HG02884 (cell line): ENCODE data around the gene TMEM131.
"Not testable (repeated sequence)": the region's sequence is repeated elsewhere in the genome, so short reads cannot be mapped to it uniquely, and the experiment has no call there.

Source experiments
- ATAC-seq: cut with Tn5 transposase; IDR thresholded peaks from one replicate; pipeline ENCODE4 v1.9.1; 2021; ENCODE audit warnings: mild to moderate bottlenecking, moderate library complexity; ENCODE audit not compliant: unreplicated experiment

The TMEM131 gene

DNA sequence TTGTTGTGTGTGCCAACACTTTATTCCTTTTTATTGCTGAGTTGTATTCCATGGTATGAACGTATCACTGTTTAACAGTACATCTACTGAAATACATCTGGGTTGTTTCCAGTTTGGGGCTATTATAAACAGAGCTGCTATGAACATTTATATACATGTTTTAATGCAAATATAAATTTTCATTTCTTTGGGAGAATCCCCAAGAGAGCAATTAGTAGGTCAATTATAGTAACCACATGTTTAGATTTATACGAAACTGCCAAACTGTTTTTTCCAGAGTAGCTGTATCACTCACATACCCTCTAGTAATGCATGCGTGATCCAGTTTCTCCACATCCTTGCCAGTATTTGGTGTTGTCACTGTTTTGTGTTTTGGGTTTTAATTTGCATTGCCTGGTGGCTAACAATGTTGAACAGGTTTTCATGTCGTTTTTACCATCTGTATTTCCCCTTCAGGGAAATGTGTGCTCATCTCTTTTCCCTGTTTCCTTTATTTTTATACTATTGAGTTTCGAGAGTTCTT lies 81.0 kb downstream of the TMEM131 start:
- no peak for ATAC-seq

DNA sequence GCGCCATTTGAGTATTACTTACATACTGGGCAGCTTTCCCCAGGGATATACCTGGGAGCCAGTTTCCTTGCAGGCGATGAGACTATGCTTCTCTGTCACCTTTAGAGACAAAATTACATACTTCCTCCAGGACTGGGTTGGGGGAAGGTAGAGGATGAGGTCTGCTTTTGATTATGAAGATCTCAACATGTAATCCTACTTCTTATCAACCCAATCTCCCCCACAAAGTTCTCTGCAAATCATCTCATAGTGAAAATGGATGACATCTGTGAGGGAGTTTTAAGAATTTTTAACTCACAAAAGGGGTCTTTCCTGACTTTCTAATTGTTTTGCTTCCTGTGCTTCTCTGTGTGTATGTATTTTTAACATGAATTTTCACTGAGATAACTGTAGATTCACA lies 81.9 kb downstream of the TMEM131 start:
- ATAC-seq: no peak

DNA sequence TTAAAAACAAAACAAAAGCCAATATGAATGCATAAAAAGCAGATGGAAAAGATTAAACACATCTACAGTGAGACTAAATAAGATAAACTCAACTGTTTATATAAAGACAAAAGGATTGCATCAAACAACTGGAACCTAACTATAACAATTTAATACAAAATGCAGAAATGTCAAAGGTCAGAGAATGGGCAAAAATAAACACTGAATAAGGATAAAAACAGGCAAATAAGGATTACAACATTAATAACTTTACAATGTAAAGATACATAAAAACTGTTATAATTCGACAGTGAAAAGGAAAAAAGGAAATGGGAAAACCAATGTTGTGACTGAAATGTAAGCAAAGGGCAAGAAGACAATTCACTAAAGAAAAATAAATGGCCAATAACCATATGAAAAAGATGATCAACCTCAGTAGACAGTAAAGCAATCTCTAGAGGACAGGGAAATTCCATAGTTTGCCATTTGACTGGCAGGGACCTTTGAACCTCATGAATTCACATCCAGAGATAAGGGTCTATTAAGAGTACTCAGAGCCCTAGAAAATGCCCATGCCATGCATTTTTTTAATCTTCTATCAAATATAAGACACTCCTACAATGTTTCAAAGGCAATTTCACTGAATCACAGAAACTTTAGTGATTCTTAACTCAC lies 83.7 kb downstream of the TMEM131 start:
- ATAC-seq: no peak

DNA sequence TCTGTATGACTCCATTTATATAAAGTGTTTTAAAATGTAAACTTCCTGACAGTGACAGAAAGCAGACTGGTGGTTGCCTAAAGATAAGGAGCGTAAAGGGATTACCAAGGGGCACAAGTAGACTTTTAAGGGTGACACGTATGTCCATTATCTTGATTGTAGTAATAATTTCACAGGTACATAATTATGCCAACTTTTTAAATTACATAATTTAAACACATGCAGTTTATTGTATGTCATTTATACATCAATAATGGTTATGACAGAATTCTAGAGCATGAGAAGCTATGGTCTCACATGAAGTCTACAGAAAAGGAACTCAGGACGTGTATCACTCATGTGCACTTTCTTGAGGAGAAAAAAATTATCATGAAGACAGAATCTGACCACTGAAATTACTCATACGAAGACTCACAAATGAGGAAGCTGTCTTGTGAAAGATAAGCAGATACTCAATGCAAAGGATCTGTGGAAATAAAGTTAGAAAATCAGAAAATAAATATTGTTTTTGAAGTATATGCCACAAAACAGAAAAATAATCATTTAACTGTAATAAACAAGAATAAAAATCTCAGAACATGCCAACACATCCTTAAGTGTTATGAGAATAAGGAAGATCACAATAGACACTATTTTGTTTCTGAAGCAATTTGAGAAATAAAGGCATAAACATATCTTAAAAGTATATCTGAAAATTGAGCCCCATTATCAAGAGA lies 84.4 kb downstream of the TMEM131 start:
- ATAC-seq: no peak

DNA sequence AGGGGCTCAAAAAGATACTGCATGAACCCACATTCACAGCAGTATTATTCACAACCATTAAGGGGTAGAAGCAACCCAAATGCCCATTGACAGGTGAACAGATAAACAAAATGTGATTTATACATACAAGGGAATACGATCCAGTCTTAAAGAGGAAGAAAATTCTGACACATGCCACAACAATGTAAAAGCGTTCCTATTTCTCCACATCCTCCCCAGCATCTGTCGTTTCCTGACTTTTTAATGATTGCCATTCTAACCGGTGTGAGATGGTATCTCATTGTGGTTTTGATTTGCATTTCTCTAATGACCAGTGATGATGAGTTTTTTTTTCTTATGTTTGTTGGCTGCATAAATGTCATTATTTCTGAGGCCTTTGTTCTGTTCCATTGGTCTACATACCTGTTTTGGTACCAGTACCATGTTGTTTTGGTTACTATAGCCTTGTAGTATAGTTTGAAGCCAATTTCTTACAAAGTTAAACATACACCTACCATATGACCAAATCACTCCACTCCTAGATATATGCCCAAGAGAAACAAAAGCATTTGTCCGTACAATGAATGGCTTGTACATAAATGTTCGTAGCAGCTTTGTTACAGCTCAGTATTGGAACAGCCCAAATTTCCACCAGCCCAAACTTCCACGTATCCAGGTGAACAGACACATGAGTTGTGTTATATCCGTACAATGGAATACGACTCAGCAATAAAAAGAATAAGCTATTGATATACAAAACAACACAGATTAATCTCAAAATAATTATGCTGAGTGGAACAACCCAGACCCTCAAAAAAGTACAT lies 85.1 kb downstream of the TMEM131 start:
- no peak for ATAC-seq

DNA sequence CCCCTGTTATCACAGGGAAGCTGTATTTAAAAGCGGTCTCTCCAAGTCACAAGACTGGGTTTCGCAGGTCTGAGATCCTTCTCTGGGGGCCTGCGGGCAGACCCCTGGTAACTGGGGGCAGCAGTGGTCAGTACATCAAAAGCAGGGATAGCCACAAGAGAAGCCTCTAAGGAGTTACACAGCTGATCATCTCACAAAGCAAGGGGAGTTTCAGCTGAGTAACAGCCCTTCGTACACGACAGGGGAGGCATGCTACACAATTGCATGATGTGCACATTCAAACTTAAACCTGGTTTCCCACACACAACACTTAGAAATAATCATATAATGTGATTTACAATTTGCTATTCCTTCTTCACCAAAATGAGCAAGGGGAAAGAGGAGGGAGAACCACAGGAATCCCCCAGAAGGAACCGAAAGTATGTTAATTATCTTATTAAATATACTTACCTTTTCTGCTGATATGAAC lies 87.5 kb downstream of the TMEM131 start:
- ATAC-seq: peak; percentile 46

DNA sequence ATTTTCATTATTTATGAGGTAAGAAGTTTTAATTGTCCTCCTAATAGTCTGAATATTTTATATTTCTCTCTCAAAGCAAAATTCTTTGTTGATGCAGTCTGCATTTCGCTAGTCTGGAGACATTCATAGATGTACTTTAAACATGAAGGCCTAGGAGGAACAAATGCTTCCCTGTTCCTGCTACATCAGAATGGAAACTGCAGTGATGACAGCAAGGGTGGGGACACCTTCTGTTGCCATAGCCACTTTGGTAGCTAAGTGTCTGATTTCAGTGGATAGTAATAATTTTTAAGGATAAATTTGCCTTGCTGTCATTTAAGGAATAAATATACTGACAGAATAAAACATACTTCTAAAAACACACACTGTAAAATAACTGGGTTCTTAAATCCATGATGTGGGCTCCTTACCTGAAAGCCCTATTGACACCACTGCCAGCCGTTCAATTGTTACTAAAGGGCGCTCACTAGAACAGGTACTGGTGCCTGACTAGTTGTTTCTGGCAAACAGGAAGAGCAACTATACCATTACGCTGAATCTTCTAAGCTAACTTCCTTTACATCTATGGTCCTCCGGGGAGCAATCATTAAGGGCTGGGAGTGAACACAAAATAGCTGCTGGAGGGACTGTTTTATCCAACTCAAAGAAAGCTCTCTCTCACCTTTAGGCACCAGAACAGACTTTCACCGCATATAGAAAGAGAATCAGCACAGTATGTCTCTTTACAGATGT lies 88.2 kb downstream of the TMEM131 start:
- ATAC-seq: no peak

DNA sequence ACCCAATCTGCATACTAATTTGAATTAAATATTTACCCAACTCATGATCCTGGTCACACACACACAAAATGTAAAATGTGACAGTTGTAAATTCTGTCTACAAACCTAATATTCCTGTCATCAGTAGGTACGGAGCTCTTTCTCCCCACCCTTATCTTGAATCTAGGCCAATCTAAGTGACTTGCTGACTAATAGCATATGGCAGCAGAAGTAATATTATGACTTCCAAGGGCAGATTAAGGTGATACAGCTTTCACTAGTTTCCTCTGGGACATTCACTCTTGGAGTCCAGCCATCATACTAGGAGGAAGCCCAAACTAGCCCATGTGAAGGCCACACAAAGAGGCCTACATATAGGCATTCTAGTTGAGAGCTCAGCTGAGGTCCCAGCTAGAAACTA lies 89.4 kb downstream of the TMEM131 start:
- ATAC-seq: no peak

DNA sequence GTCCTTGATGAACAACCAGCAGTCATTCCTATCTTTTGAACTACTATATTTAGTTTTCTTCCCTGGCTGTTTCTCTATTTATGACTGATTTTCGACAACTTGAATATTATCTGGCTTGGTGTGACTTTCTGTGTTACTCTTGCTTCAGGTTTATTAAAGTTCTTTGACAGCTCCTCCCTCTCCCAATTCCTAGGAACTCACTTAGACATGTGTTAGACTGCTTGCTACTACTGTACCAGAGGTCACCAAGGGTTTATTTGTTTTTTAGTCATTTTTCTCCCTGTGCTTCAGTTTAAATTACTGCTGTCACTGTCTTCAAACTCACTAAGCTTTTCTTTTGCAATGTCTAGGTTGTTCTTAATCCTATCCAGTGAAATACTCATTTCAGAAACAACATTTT lies 90.5 kb downstream of the TMEM131 start:
- ATAC-seq: no peak

DNA sequence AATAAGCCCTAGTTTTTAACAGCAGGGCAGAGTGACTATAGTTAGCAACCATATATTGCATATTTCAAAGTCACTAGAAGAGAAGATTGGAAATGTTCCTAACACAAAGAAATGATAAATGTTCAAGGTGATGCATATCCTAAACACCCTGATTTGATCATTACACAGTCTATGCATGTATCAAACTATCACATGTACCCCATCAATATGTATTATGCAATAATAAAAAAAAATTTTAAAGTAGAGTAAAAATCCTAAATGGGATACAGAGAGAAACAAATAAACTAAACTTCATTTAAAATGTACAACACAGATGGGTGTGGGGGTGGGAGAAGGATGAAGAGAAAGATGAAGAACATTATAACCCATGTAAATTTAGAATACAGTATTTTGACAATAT lies 93.9 kb downstream of the TMEM131 start:
- ATAC-seq: no peak

DNA sequence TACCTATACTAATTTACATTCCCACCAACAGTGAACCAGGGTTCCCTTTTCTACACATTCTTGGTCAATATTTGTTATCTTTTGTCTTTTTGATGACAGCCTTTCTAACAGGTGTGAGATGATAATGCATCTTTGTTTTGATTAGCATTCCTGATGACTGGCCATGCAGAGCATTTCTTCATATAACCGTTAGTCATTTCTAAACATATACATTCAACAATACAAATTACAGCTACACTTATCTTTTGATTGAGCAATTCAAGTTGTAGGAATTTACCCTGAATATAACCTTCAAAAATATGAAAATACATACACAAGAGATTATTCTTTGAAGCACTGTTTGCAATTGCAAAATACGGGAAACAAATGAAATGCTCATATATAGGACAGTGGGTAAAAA lies 94.9 kb downstream of the TMEM131 start:
- no peak for ATAC-seq

DNA sequence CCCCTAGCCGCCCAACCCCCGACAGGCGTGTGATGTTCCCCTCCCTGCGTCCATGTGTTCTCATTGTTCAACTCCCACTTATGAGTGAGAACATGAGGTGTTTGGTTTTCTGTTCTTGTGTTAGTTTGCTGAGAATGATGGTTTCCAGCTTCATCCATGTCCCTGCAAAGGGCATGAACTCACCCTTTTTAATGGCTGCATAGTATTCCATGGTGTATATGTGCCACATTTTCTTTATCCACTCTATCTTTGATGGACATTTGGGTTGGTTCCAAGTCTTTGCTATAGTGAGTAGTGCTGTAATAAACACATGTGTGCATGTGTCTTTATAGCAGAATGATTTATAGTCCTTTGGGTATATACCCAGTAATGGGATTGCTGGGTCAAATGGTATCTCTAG lies 102.7 kb downstream of the TMEM131 start:
- ATAC-seq: not testable (repeated sequence)

DNA sequence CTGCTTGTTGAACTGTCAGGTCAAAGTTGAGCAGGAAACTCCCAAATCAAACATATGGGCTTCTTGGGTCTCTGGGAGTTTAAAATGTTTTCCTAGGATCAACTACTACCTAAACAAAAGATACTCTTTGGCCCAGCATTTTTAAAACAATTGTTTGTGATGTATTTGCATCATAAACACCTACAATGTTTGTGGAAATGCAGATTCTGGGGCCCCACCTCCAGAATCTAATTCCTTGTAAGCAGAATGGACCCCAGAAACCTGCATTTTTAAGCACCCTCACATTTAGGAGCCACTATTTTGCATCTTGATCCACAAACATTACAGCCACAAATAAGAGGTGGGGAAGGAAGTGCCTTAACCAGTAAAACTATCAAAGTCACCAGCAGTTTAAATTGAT lies 104.1 kb downstream of the TMEM131 start:
- no peak for ATAC-seq

DNA sequence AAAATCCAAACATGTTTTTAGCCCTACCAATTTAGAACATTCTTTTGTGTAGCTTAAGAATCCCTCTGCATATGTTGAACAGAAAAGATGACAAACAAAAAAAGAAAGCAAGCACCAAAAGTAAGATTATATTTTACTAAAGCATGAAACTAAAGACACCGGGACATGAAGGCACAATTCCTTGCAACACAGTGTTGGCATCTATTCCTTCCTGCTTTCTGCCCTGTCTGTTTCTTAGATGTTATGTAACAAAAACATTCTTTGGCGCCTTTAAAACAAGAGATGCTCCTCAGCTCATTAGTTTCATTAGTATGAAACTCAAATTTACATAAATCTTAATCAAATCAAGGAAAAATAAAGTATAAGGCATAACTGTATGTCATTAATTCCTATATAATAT lies 106.6 kb downstream of the TMEM131 start:
- ATAC-seq: no peak

DNA sequence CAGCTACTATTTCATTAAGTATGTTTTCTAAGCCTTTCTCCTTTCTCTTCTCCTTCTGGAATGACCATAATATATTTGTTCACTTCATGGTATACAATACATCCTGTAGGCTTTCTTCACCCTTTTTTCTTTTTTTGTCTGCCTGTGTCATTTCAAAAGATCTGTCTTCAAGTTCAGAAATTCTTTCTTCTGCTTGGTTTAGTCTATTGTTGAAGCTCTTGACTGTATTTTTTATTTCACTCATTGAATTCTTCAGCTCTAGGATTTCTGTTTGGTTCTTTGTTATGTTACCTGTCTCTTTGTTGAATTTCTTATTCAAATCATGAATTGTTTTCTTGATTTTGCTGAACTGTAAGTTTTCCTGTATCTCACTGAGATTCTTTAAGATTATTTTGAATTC lies 109.9 kb downstream of the TMEM131 start:
- no peak for ATAC-seq

DNA sequence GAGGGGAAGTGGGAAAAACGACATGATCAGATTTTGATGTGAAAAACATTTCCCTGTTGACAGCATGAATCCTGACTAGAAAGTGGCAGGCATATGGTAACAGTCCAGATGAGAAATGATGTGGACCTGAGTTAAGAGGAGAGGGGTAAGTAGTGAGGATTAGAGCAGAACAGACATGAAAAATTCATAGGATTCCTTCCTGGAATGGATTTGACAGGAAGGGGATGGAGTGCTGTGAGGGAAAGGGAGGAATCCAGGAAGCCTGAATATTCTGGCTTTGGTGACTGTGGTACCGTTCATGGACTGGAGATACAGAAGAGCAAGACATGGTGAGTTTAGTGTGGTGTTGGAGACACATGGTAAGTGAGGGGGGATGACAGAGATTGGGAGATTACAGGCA lies 115.4 kb downstream of the TMEM131 start:
- no peak for ATAC-seq

DNA sequence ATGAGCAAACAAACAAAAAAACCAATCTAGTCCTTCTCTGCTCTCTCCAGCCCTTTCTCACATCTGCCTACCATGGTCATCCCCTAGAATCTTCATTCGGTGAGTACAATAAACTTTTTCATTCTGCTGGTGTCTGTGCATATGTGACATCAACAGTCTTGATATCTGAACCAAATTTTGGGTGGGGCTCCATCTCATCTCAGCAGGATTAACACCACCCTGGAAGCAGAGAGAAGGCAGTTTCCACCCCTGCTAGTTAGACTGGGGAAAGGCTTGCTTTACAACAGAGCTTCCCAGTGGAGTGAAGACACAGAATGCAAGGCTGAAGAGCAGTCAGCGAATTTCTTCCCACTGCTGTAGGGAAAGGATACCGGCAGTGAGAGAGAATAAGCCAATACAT lies 116.9 kb downstream of the TMEM131 start:
- no peak for ATAC-seq

DNA sequence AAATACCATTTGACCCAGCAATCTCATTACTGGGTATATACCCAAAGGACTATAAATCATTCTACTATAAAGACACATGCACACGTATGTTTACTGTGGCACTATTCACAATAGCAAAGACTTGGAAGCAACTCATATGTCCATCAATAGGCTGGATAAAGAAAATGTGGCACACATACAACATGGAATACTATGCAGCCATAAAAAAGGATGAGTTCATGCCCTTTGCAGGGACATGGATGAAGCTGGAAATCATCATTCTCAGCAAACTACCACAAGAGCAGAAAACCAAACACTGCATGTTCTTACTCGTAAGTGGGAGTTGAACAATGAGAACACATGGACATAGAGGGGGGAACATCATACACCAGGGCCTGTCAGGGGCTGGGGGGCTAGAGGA lies 117.4 kb downstream of the TMEM131 start:
- ATAC-seq: not testable (repeated sequence)

DNA sequence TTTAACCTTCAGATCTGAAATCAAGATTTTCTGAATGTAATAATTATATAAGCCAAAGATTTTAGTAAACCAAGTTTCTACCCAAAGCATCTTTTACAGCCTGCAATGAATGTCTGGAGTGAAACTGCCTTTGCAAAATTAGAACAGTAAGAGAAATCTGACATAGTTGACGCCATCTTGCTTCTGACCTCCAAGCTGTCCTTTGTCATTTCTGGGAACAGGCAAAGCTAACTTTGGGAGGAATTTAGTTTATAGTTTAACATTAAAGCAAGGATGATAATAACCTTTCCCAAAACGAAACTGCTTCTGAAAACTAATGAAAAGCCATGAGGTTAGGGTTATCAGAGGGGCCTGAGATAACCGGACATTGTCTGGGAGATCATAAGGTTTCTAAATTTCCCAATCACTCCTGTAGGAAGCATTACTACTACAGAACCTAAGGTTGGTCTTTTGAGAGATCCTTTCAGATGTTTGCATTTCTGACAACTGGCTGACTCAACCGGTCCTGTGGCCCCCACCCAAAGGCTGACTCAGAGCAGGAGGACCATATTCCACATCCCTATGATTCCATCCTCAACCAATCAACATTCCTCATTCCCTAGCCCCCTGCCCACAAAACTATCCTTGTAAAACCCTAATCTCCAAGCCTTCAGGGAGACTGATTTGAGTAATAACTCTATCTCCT lies 124.5 kb downstream of the TMEM131 start:
- ATAC-seq: no peak

DNA sequence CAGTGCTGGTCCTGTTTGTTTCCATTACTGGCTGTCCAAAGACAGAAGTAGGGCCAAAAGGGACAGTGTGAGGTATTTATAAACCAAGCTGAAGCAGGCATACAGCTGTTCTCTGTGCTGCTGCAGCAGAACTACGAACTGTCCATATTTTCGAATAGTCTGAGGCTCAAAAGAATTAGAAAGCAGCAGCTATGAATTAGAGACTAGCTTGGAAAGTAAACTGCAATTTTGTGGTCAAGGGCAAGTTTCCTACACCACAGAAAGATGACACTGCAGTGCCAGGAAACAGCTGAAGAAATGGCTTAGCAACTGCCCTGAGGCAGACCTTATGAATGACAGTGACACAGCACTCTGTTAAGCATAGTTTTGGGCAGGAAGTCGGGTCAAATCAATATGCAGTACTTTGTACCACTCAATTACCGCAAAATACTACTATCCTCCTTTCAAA lies 125.3 kb downstream of the TMEM131 start:
- peak; percentile 92 for ATAC-seq
